ENCODE measurements around the gene ACKR3. TPM values are rescaled to one million over a fixed set of nuclear protein-coding genes. Genes with fewer than 3 reads are reported as not detected.

The ACKR3 gene
- total RNA-seq, 1 donor from 2014 or later: 4.9 TPM

GRCh38 chr2:236607471-236608187, 38.0 kb downstream of the ACKR3 start:
- intact Hi-C loops (cut with micrococcal nuclease): no loop called here

GRCh38 chr2:236608188-236608525, 38.5 kb downstream of the ACKR3 start:
- intact Hi-C loops (cut with micrococcal nuclease): no loop called here

DNA sequence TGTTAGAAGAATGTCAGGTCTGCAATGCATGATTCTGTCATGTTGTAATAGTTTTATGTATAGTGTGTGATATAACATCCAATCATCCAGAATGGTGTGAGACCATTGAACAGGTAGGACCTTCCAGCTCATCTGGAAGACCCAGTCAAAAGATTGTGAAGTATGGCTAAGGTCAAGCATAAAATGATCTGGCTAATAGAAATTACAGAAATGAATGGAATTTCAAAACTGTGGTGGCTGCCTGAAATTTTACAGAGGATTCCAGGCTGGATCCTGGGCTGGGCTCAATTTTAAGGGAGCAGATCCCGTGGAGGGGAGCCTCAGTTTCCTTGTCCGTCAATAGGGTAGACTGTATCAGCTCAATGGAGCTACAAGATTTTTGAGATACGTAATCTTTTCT, 39.1 kb downstream of the ACKR3 start:
- intact Hi-C loops (cut with micrococcal nuclease): no loop called here

- intact Hi-C loops (cut with micrococcal nuclease): no loop called here
These were observed 41.6 kb downstream of the ACKR3 start for GRCh38 chr2:236610991-236611821.

- intact Hi-C loops (cut with micrococcal nuclease): no loop called here
These were observed 43.1 kb downstream of the ACKR3 start for GRCh38 chr2:236612737-236613136.

- intact Hi-C loops (cut with micrococcal nuclease): no loop called here
These were observed 44.0 kb downstream of the ACKR3 start for GRCh38 chr2:236613612-236614011.

DNA sequence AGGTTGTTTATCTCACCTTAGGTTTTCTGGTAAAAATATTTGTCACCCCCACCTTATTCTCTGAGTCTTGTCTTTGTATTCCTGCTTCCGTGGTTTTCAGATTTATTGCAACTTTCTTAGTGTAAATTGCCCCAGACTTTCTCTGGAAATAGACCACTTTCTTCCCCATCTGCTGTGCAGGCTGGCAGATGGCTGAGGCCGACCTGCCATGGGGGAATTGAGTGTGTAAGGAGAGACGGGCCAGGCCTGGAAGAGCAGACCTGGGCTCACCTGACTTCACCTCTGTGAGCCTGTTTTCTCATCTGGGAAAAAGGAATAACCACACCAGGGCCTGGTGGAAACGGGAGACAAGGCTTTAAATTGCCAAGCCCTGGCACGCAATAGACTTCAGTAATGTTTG, 44.9 kb downstream of the ACKR3 start:
- intact Hi-C loops (cut with micrococcal nuclease): no loop called here

DNA sequence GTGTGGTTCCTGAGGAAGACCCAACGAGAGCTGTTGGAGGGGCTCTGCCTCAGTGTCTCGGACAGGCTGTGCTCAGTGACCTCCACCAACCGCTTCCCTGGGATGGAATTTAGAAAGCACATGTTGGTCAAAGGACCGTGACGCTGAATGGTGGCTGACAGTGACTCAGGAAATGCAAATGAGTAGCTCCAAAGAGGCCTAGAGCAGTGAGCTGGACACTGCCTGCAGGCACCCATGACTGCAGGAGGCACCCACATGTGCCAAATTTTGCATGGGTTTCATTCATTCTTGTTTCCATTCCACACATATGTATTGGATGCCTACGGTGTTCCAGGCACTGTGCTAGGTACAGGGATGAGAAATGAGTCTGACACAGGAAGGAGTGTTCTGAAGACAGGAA, 46.4 kb downstream of the ACKR3 start:
- intact Hi-C loops (cut with micrococcal nuclease): no loop called here

DNA sequence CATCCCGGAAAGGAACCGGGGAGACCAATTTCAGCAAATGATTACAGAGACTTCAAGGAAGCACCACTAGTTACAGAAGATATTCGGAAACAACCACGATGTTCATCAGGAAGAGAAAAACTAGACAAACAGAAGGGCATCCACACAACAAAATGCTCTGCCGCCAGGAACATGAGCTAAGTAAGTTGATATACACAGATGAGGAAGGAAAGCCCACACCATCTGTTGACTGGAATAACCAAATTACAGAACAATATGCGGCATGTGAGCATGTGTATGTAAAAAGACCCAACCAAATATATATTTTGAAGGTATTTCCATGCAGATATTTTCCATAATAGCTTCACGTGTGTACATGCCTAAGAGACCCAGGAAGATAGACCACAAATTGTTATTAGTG, 47.0 kb downstream of the ACKR3 start:
- intact Hi-C loops (cut with micrococcal nuclease): no loop called here

GRCh38 chr2:236617221-236617737, 47.7 kb downstream of the ACKR3 start:
- intact Hi-C loops (cut with micrococcal nuclease): no loop called here

DNA sequence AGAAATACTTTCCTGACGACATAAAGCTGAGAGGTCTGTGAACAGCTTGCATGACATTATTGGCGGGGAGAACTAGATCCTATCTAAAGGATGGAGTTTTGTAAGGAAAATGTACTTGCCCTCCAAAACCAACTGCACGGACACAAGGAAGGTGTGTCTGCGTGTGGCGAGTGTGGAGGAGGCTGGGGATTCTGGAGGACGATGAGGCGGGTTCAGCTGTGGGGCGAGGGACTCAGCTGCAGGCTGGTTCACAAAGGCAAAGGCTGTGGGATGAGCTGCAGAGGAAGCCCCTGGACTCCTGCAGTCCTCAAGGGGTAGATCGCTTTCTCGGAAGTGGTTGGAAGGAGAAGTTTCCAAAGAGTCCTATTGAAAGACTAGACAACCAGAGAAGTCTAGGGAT, 48.2 kb downstream of the ACKR3 start:
- intact Hi-C loops (cut with micrococcal nuclease): no loop called here

DNA sequence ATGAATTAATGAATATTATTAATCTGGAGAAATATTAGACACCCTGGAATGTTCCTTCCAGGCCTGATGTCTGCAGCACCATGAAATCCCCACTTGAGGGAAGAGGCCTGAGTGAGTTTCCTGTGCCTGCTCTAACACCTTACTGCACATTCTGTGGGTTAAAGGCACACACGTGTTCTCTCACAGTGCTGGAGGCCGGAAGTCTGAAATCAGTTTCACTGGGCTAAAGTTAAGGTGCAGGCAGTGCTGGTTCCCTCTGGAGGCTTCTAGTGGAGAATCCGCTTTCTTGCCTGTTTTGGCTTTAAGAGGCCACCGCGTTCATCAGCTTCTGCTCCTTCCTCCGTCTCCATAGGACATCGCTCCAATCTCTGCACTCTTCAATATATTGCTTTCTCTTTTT, 48.7 kb downstream of the ACKR3 start:
- intact Hi-C loops (cut with micrococcal nuclease): no loop called here

GRCh38 chr2:236619910-236620612, 50.4 kb downstream of the ACKR3 start:
- intact Hi-C loops (cut with micrococcal nuclease): no loop called here

GRCh38 chr2:236621786-236622185, 52.2 kb downstream of the ACKR3 start:
- intact Hi-C loops (cut with micrococcal nuclease): no loop called here

DNA sequence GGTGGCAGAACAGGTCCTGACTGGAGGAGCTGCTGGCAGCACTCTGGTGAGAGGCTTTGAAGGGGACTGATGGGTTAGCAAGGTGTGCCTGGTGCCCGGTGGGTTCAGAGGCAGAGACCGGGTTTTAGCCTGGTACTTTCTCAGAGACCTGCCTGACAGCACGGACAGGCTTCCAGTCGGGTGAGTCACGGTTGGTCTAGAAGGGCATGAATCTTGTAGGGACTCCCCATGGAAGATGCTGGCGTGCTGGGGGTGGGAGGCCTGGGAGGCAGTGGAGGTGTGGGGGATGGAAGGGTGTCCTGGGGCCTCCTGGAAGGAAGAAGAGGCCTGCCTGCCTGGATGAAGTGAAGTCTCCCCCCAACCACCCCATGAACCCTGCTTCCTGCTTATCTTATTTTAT, 52.6 kb downstream of the ACKR3 start:
- intact Hi-C loops (cut with micrococcal nuclease): no loop called here

DNA sequence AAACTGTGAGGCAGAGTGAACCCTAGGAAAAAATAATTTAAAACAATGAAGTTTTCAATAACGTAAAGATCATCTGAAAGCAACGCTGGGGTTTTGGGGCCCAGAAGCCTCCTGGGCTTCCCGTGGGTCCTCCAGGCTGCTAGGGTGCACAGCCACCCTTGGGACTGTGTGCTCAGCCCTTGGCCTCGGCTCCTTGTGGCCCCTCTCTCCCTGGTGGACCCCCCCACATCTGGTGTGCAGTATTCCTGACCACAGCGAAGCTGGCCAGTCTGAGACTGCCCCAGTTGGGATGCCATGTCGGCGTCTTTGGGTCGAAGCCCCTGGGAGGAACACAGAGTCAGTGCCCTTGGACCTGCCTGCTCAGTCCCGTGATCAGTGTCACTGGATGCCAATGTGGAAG, 53.0 kb downstream of the ACKR3 start:
- intact Hi-C loops (cut with micrococcal nuclease): no loop called here

DNA sequence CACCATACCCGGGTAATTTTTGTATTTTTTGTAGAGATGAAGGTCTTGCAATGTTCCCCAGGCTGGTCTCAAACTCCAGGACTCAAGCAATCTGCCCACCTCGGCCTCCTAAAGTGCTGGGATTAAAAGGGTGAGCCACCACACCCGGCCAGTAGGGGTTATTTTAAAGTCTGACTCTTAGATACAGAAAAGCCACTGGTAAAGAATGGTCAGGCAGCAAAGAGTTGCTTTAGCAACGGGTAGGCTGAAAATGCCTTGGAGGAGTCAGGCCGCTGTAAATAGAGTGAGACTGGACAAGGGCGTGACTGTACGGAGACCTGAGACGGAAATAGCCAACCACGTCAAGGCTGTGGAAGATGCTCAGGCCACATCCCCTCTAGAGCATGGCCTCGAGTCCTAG, 54.2 kb downstream of the ACKR3 start:
- intact Hi-C loops (cut with micrococcal nuclease): no loop called here

DNA sequence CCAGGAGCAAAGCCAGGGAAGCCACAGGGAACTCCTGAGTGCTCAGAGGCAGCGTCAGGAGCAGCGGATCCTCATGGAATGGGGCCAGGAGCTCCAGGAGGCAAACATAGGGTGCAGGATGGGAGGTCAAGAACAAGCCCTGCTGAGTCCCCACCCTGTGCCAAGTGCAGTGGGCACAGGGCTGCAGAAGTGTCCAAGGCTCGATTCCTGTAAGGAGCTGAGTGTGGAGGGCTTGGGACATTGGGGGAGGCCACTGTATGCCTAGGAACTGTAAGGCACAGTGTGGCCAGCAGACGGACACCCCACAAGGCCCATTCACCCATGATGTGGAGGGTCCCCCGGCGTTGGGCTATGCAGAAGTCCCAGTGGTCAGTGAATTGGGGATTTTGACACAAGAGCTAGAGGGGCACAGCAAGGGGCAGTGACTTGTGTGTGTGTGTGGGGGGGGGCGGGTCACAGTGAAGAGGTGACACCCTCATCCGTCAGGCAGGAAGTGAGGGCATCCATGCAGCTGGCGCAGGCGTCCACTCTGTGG, 55.6 kb downstream of the ACKR3 start:
- intact Hi-C loops (cut with micrococcal nuclease): no loop called here

GRCh38 chr2:236626391-236627150, 56.9 kb downstream of the ACKR3 start:
- intact Hi-C loops (cut with micrococcal nuclease): no loop called here

DNA sequence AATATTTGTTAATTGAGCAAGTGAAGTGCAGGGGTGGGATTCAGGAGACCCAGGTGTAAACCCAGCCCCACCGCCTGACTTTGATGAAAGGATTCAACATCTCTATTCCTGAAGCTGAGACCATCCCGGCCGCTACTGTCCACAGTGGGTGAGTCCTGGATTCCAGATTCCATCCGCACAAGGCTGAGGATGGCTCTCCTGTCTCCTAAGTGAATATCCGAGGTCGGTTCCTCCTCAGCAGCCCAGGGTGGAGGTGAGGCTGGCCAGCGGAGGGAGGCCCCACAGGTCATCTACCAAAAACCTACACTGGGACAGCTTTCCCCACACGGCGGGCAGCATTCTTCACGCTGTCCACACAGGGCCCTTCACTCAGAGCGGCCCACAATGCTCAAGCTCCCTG, 57.6 kb downstream of the ACKR3 start:
- intact Hi-C loops (cut with micrococcal nuclease): no loop called here

GRCh38 chr2:236627841-236628240, 58.2 kb downstream of the ACKR3 start:
- intact Hi-C loops (cut with micrococcal nuclease): no loop called here
